ENCODE results near the gene SPOCK1.
"Not testable (repeated sequence)": the region's sequence is repeated elsewhere in the genome, so short reads cannot be mapped to it uniquely, and the experiment has no call there.

SPOCK1 gene

DNA sequence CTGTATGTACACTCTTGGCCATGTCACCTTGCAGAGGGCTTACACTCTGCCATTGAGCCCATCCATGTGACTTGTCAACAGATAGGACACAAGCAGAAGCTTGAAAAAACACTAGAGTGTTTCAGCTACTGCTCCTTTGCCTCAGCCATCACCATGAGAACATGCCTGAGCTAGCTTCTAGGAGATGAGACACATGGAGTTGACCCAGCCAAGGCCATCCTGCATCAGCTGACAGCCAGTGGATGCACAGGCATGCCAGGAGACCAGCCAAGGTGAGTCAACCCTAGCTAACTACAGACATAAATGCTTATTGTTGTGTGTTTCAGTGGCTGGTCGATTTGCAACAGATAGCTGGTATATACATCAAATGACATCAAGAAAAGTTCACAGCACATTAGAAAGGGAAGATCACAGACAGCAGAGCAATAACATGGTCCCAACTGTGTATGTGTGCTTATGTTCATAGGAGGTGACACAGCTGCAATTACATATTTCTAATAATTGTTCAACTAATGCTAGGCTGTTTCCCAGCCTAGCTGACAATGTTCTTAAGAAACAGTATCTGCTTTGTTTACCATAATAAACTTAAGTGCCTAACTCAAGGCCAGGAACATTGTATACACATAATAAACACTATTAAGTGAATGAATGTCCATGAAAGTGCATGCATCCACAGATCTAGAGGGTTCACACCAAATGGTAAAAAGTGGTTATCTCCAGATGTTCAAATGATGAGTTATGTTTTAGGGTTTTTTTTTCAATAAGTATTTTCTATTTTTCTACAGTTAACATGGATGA, 105.7 kb downstream of the SPOCK1 start:
- DNase-seq, result no peak

DNA sequence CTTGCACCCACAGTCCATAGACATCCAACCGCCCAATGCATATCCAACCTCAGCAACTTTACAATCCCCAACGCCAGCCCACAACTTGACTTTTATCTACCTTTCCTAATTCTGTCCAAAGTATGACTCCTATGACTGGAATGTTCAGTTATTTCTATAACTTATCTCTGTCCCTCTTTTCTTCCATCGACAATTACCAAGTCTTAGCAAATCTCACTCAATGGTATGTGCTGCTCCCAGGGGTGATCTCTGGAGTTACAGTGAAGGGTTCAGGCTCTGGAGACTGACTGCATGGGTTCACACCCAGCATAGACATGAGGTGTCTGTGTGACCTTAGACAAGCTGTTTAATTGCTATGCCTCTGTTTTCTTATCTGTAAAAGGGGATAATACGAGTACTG, 106.9 kb downstream of the SPOCK1 start:
- DNase-seq, result no peak

DNA sequence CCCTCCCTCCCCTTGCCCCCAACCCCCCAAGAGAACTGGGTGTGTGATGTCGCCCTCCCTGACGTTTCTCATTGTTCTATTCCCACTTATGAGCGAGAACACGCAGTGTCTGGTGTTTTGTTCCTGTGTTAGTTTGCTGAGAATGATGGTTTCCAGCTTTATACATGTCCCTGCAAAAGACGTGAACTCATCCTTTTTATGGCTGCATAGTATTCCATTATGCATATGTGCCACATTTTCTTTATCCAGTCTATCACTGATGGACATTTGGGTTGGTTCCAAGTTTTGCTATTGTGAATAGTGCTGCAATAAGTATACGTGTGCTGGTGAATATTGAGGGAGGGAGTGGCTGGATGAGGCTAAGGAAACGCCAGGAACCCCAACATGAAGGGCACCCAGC, 108.1 kb downstream of the SPOCK1 start:
- DNase-seq, result not testable (repeated sequence)

DNA sequence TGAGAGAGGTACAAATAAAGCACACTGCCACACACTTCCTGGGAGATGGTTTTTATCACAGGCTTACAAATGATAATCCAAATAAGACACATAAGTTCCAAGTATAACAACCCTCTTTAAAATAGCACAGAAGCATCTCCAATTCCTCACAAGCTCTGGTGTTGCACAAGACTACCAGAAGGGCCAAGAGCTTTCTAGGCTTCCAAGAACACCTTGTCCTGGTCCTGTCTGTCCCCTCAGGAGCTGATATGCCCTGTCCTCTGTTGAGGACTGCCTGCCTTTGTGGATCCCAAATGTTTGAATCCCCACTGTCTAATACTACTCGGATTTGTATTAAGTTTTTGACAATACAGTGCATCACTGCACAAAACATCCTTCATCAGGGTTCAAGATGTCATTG, 110.1 kb downstream of the SPOCK1 start:
- DNase-seq, result no peak

DNA sequence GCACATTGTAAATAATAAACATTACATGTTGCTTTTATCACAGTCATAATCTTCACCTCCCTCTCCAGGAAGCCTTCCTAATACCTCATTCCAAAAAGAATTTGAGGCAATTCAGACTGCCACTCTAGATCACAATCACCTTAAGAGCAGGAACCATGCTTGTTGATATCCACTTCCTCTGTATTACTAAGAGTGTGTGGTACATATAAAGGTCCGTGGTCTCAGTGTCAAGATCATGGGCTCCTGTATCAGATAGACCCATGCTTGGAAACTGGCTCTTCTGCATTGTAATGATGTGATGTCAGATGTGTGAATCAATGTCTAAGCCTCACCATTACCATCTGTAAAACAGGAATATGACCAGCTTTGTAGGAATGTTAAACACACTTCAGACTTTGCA, 114.1 kb downstream of the SPOCK1 start:
- no peak for DNase-seq

DNA sequence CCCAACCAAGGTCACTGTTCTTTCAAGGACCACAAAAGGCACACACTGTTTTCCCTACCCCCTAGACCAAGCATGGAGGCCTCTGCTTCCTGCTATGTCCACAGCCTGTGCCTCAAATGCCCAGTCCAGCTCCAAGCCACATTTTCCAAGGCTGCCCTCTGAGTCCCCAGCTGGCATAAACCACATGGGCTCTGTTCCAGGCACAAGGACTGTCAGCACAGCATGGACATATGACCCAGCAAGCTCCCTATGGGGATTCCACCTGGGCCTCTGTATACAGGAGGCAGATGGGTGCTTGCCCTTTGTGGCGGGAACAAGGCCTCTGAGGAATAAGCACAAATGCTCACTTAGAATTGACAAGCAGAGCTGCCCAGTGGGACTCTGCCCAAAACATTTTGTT, 115.2 kb downstream of the SPOCK1 start:
- no peak for DNase-seq

DNA sequence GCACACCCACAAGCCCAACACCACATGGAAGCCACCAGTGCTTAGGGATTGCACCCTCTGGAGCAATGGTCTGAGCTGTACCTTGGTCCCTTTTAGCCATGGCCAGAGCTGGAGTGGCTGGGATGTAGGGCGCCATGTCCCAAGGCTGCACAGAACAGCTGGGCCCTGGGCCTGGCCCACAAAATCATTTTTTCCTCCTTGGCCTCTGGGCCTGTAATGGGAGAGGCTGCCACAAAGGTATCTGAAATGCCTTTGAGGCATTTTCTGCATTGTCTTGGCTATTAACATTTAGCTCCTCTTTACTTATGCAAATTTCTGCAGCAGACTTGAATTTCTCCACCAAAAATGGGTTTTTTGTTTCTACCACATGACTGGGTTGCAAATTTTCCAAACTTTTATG, 117.6 kb downstream of the SPOCK1 start:
- no peak for DNase-seq

DNA sequence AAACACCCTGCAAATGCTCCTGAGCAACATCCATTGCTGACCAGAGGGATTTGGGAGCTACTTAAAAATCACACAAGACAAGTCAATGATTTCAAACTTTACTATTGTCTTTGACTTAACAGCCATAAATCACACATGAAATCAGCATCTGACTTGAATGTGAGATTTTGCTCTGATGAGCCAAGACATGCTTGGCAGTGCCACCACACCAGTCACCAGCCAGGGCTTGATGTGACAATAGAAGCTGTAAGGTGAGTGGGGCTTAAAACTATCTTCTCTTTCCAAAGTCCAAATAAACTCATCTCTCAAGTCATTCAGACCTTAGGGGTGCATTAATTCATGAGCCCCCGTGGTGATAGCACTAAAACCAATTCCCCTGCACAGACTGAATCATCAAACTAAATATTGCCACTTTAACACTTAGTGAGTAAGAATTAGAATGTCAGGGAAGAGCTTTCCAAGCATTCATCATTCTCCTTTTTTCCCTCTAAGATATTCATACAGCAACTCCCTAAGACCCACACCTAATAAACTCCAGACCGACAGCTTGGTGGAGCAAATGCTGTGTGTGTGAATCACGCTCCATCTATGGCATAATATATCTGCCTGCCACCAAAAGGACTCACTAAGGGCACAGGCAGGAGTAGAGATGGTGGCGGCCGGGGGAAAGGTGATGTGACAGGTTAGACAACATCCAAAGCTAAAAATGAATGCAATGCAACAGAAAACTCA, 119.4 kb downstream of the SPOCK1 start:
- no peak for DNase-seq

DNA sequence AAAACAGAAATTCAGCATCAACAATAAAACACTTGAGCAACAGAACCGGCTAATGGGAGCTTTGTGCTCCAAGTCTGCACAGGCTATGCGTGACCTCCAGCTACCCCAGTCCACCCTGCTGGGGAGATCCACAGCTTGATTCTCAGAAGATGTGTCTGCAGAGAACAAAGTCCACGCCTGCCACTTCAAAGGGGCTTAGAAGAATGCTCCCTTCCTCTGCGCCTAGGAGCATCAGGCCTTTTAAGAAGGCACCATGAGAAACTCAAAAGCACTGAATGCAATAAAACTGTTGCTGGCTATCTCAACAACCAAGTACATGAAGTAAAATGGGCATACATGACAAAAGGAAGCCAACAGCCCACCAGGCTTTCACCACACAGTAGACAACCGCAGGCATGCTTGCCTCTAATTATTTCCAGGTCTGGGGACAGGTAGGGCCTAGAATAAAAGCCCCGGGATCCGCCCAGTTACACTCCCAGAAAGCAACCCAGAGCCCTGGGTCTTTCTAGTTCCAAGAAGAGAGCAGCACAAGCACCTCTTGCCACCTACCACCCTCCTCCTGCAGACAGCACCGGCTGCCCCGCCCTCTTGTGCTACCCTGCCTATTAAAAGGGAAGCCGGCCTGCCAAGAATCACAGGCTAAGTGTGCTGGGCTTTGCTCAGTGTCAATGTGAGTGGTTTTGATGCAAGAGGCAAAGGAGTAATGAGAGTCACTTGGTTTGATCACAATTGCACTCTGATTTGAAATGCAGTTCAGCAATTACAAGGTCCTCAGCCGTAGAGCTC, 123.2 kb downstream of the SPOCK1 start:
- no peak for DNase-seq

DNA sequence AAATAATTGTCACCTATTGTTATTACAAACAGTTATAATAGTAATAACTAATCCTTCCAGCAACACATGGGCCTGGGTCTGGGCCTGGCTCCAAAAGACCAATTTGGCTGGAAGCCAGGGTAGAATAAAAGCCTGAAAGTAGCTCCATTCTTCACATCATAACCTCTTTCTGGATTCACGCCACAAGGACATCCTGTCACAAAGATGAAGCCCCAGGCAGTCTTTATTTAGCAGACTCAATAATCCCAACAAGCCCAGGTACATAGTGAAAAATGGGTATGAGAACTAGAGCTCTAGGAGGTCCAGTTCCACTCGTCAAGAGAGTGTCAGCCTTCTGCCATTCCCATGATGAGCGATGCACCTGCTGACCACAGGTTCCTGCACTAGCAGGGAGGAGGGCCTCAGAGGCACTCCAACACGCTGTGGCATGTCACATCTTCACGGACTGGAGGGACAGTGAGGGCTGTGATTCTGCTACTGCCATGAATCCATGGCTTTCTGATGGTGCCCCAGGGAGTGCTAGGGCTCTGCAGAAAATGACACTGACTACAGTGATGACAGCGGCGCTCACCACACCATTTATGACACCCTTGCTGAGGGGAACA, 124.9 kb downstream of the SPOCK1 start:
- DNase-seq, result no peak

DNA sequence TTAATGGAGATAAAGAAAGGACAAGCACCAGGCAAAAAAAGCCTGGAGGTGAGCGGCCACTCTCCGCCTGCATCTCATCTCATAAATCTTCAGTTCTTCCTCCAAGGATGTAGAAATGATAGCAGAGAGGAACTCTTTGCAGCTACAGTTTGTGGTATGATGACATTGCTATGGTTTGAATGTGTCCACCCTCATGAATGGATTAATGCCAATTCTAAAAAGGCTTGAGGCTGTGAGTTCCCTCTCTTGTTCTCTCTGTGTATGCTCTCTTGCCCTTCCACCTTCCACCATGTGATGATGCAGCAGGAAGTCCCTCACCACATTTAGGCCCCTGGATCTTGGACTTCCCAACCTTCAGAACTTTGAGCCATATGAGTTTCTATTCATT, 126.4 kb downstream of the SPOCK1 start:
- no peak for DNase-seq

DNA sequence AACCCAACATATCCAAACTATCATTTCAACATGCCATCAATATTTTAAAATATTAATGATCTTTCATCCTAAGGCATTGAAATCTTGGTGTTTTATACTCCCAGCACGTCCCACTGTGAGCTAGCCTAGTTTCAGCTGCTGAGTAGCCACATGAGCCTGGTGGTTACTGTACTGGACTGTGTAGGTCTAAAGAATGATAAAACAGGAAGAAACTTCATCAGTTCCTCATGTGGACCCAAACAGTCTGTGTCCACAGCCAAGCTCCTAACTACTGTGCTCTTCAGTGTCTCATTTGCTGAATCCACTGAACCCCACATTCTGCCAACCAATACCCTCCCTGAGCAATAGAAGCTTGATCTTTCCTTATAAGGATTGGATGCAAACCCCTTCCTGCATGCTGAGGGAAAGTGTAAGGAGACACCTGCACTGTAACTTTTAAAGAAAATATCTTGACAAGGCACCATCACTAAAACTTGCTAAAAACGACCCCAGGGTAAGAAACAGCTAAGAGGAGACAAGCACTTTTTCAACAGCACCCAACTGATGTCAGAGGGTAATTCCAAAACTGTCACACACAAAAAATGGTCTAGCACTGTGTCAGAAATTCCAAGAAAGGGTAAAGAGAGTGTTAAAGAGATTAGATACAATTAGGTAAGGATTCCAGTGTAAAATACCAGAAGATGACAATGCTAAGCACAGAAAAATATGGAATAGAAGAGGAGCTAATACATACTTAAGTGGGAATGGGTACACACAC, 126.9 kb downstream of the SPOCK1 start:
- DNase-seq, result no peak

DNA sequence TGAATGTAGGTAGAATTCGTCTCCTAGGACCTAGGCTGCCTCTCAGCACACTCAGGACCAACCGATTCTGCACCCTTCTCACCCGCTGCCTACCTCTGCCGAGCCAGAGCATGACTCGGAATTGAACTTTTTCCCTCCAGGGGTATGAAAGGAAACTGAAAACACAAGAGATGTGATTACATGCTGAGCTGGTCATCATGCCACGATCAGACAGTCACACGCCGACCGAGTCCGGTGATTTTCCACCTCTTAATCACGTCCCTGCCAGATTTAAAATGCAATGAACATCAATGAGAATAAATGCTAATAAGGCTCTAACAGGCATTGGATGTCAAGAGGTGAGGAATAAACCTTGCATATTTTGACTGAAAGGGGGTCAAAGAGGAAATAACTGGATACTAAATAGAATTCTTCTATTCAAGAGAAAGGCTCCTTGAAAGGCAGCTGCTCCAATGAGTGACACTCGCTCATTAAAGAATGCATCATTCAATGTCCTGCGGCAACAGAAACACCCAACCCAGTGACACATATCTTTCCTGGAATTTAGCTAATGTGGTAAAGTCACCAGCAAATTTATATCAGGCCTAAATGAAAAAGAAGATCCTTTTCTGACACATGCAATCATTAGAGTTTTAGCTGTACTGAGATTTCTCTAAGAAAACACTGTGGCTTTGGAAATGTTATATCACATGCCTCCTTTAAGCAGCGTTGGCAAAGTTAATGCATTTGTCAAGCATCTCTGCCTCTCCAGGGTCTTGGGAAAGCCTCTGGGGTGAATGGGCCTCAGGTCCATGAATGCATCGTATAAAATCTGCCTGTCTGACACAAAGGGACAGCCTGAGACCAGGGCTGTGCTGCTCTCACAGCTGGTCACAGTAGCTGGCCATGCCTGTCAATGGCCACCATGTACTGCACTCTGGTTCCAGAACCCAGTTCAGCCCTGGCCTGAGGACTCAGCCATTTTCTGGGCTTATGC, 128.7 kb downstream of the SPOCK1 start:
- no peak for DNase-seq

DNA sequence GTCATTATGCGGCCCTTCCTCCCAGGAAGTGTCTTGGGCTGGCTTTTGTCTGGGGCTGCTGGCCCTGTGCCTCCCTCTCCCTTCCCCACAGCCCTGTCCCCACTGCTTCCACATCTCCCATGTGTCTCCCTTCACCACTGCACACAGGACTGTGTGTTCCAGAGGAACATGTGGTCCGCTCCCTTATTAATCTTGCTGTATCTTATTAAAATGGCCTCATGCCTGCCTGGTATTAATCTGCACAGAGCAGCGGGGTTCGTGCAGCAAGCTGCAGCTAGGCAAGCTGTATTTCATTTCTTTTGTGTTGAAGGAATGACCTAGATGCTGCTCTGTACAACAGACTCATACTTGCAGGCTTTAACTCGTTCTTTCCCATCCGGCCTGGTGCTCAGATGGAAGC, 130.5 kb downstream of the SPOCK1 start:
- no peak for DNase-seq

DNA sequence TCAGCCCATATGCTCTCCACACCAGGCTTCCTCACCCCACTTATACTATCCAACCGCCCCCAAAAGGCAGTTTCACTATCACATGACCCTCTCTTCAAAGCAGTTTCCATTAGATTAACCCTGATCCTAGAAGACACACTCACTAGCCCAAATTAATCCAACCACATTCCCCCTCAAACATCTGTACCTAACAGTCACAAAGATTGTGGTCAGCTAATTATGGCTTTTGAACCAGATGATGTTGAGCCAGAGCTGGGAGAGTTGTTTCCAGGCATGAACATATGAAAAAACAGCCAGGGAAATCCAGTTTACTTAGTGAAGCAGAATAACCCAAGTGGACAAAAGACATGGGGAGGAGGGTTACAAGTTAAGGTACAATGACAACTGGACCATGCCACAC, 131.2 kb downstream of the SPOCK1 start:
- no peak for DNase-seq

DNA sequence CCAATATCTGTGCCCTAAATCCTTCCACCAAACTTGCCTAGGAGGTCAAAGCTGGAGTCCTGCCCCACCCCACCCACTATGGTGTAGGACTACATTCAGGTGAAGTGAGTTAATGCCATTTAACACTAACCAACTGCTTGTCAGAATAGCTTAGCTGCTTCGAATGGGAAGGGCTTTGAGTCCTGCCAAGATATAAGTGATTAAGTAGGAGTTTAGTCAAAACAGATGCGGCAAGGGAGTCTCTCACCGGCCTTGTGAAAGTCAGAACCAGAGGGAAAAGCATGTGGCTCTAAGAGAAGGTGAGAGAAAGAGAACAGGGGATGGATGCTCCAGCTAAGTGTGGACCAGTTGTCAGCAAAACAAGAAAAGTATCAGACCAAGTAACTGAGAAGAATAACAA, 132.6 kb downstream of the SPOCK1 start:
- DNase-seq, result no peak

DNA sequence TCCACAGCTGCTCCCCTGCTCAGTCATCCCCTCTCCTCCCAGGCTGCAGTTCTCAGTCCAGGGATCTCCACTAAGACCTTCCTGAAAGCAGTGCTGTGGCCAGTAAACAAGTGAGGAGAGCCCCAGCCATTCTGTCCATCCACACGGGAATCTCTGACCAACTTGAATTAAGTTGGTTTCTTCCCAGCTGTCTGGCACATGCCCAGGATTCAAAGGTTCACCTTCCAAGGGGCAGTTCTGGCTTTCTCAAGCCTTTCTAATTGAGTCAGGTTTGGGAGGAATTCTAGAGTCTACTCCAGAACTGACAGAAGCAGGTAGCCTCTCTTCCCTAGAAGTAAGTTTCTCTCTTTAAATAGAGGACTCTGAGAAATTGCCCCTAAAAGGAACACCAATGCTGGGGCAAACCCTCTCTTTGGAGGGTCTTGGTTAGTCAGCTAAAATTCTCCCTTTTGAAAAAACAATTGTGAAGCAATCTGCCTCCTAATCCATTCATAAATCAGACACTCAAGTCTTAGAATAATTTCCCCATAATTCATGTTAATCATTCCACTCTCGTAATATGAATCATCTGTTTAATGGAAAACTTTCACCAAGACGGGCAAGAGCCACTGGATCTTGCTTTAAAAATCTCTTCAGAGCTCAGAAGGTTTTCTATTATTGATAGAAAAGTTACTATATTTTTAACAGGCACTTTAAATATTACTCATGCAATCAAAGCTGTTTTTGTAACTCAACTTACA, 133.8 kb downstream of the SPOCK1 start:
- DNase-seq, result no peak

DNA sequence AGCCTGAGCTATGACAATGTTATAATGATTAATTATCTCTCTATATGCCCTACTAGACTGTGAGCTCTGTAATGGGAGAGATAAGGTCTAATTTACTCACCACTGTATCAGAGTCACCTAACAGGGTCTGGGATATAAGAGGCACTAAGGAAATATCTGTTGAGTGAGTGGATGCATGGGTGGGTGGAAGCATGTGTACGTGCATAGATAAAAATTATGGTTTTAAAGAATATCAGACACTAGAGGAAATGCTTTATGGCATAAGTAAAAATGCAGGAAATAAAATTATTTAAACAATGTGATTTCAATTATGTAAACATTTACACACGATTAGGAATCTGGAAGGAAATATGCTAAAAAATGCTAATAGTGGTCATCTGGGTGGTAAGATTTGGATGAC, 137.8 kb downstream of the SPOCK1 start:
- no peak for DNase-seq

DNA sequence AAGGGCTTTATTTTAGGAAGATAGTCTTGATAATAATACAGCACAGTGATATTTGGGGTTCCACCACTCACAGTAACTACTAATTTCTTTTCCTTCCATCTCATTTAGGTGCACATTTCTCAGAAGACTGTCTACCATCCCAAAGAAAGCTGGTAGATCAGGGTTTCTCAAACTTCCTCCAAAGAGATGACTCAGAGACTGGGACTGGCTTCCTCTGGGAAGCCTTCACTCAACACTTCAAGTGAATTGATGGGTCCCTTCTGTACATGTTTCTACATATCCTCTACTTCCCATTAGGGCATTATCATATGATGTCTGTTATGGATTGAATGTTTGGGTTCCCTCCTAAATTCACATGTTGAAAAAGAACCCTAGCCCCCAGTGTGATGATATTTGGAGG, 138.5 kb downstream of the SPOCK1 start:
- no peak for DNase-seq

DNA sequence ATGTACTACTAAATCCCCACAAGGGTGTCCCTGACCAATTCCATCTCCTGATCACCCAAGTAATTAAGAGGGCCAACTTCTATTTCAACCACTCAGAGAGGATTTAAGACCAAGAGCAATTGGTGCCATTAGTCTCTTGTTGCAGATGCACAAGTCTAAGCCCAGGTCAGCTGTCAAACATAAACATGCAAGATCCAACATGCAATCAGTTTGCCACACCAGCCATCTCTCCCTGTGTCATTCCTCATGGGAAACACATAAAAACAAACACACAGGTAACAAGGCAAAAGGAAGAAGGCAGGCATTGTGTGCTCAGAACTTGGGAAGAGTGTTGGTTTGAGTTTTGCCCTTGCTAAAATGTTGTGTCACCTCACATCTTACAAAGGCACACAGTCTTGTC, 139.2 kb downstream of the SPOCK1 start:
- no peak for DNase-seq

DNA sequence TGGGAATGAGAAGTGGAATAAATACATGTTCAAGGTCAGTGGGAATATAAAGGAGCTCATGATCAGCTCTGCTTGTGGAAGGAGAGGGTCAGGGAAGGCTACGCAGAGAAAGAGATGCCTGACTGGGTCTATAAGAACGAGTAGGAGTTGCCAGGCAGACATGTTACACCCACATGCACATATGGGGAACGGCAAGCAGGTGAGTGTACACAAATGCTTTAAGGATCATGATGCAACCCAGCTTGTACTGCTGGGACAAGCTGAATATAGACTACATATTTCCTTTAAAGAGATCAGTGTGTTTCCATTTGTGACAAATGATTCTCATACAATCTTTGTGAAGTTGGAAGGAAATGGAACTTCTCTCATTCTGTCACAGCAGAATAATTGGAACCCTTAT, 141.7 kb downstream of the SPOCK1 start:
- DNase-seq, result no peak
